ENCODE results near the gene IL3.

Gene IL3

DNA sequence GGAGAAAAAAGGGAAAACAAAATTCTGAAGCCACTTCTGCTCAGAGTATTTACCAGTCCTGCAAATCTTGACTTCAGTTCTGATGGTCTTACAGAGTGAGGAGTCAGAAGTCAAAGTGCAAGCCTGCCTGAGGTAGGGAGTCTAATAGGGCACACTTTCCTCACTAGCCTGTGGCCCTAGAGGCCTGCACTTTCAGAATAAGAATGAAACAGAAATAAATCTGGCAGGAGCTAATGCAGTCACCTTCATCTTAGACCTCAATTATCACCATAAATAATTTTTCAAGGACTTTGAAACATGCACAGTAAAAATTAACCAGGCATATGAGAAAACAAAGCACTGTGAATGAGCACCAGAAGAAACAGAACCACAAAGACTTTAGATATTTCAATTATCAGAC lies 28.3 kb upstream of the IL3 start:
- TF ChIP-seq FOXP2 (optimal IDR thresholded peaks at IDR 0.05; ENCODE audit: control extremely low read depth, extremely low read length, insufficient read depth): no peak
- TF ChIP-seq POLR2AphosphoS5 (IDR thresholded peaks at IDR 0.05; ENCODE audit: borderline replicate concordance, low read depth, low read length): no peak
- TF ChIP-seq EZH2 (IDR thresholded peaks at IDR 0.05): no peak
- Histone ChIP-seq H3K27ac (no peak overlapping the region), H3K4me3 (no peak overlapping the region), H3K36me3 (ENCODE audit: insufficient read depth, low read length) (no peaks in the 10 kb centered on the region), H3K9ac (ENCODE audit: insufficient read length) (no peak overlapping the region), H3K9me3 (ENCODE audit: low read depth, low read length) (no peaks in the 10 kb centered on the region)
- no peak for DNase-seq (ENCODE audit: low read depth, low spot score)

DNA sequence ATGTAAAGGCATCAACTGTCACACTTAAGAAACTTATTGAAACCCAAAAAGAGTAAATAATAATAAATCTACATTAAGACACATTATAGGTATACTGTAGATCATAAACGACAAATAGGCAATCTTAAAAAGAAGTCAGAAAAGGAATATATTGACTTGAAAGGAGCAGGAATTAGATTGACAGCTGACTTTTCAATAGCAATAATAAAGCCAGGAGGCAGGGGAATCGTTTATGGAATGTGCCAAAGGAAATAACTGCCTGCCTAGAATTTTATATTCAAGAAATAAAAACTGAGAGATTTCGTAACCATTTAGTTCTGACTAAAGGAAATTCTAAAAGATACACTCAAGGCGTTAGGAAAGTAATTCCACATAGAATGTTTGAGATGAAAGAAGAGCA lies 27.3 kb upstream of the IL3 start:
- no peak for DNase-seq (ENCODE audit: low read depth, low spot score)
- Histone ChIP-seq H3K36me3 (ENCODE audit: insufficient read depth, low read length) (no peaks in the 10 kb centered on the region), H3K9ac (ENCODE audit: insufficient read length) (no peak overlapping the region), H3K9me3 (ENCODE audit: low read depth, low read length) (no peaks in the 10 kb centered on the region), H3K4me3 (no peak overlapping the region), H3K27ac (no peak overlapping the region)
- TF ChIP-seq FOXP2 (optimal IDR thresholded peaks at IDR 0.05; ENCODE audit: control extremely low read depth, extremely low read length, insufficient read depth) (no peak), EZH2 (IDR thresholded peaks at IDR 0.05) (no peak), POLR2AphosphoS5 (IDR thresholded peaks at IDR 0.05; ENCODE audit: borderline replicate concordance, low read depth, low read length) (no peak)

DNA sequence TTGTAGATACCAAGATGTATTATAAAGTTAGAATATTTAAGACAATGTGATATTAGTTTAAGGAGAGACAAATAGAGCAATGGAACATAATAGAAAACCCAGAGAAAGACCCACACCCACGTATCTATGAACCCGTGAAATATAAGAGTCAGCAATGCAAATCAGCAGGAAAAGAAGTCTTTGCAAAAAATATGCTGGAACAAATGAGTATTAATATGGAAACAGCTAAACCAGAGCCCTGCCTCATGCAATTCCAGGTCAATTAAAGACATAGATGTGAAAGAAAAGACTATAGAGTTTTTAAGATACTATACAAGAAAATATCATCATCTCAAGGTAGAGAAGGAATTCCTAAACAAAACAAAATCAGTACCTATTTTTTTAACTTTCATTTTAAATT lies 23.1 kb upstream of the IL3 start:
- no peak for DNase-seq (ENCODE audit: low read depth, low spot score)
- Histone ChIP-seq H3K4me3 (no peak overlapping the region), H3K27ac (no peak overlapping the region), H3K36me3 (ENCODE audit: insufficient read depth, low read length) (no peaks in the 10 kb centered on the region), H3K9ac (ENCODE audit: insufficient read length) (no peak overlapping the region), H3K9me3 (ENCODE audit: low read depth, low read length) (no peaks in the 10 kb centered on the region)
- TF ChIP-seq EZH2 (IDR thresholded peaks at IDR 0.05) (no peak), POLR2AphosphoS5 (IDR thresholded peaks at IDR 0.05; ENCODE audit: borderline replicate concordance, low read depth, low read length) (no peak), FOXP2 (optimal IDR thresholded peaks at IDR 0.05; ENCODE audit: control extremely low read depth, extremely low read length, insufficient read depth) (no peak)

DNA sequence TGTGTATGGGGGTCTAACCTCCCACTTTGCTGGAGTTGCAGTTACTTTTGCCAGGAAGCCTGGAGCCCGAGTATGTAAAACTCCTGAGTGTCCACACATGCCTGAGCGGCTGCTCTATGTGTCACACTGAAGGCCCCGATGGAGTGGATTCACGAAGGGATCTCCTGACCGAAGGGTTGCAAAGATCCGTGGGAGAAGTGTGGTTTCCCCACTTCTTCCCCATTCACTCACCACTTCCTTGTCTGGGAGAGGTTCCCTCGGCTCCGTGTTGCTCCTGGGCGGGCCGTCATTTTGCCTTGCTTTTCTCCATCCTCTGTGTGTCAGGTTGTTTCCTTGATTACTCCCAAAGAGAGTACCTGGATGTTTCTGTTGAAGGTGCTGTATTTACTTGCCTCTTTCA lies 16.2 kb upstream of the IL3 start:
- TF ChIP-seq FOXP2 (optimal IDR thresholded peaks at IDR 0.05; ENCODE audit: control extremely low read depth, extremely low read length, insufficient read depth) (no peak), POLR2AphosphoS5 (IDR thresholded peaks at IDR 0.05; ENCODE audit: borderline replicate concordance, low read depth, low read length) (no peak), EZH2 (IDR thresholded peaks at IDR 0.05) (no peak)
- no peaks in the 10 kb centered on the region for H3K36me3 ChIP-seq (ENCODE audit: insufficient read depth, low read length)
- H3K9ac ChIP-seq (ENCODE audit: insufficient read length): no peak overlapping the region
- no peaks in the 10 kb centered on the region for H3K9me3 ChIP-seq (ENCODE audit: low read depth, low read length)
- H3K27ac ChIP-seq: no peak overlapping the region
- no peak overlapping the region for H3K4me3 ChIP-seq
- DNase-seq (ENCODE audit: low read depth, low spot score): no peak

DNA sequence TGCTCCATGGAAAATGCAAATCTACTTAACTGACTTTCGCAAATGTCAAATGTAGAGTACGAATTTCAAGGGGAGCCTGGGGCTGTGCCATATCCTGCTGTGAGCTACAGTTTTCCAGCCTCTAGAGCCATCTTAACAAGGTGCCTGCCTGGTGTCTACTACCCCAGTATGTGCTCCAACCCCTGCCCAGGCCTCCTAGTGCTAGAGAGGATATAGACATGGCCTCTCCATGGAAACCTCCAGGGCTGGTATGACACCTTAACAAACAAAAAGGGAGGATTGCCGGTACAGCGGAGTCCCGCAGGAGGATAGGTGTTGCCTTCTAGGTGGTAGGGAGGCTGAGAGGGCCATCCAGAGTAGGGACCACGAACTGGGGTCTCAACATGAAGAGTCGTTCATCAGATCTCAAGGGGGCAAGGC lies 13.6 kb upstream of the IL3 start:
- TF ChIP-seq POLR2AphosphoS5 (IDR thresholded peaks at IDR 0.05; ENCODE audit: borderline replicate concordance, low read depth, low read length) (no peak), EZH2 (IDR thresholded peaks at IDR 0.05) (no peak), FOXP2 (optimal IDR thresholded peaks at IDR 0.05; ENCODE audit: control extremely low read depth, extremely low read length, insufficient read depth) (no peak)
- Histone ChIP-seq H3K9ac (ENCODE audit: insufficient read length) (no peak overlapping the region), H3K36me3 (ENCODE audit: insufficient read depth, low read length) (no peaks in the 10 kb centered on the region), H3K4me3 (no peak overlapping the region), H3K27ac (no peak overlapping the region), H3K9me3 (ENCODE audit: low read depth, low read length) (no peaks in the 10 kb centered on the region)
- DNase-seq (ENCODE audit: low read depth, low spot score): peak; percentile 64

DNA sequence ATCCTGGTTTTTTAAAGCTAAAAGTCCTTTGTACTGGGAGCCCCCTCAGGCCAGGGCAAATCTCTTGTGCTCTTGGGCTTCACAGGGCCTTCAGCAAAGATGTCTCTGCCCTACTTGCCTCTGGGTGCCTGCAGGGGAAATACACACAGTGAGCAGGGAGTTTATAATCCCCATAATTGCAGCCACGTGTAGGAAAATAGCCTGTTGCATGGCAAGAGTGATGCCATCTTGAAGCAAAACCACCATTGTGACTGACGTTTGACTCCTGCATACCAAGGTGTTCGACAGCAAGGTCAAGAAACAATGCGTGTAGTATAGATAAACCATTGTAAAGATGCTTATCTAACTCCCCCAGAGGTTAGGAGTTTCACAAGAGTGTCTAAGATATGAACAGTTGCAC lies 11.4 kb upstream of the IL3 start:
- H3K9ac ChIP-seq (ENCODE audit: insufficient read length): no peak overlapping the region
- no peak overlapping the region for H3K4me3 ChIP-seq
- no peaks in the 10 kb centered on the region for H3K36me3 ChIP-seq (ENCODE audit: insufficient read depth, low read length)
- H3K27ac ChIP-seq: no peak overlapping the region
- TF ChIP-seq POLR2AphosphoS5 (IDR thresholded peaks at IDR 0.05; ENCODE audit: borderline replicate concordance, low read depth, low read length): no peak
- TF ChIP-seq FOXP2 (optimal IDR thresholded peaks at IDR 0.05; ENCODE audit: control extremely low read depth, extremely low read length, insufficient read depth): no peak
- no peak for TF ChIP-seq EZH2 (IDR thresholded peaks at IDR 0.05)
- DNase-seq (ENCODE audit: low read depth, low spot score): no peak
- no peaks in the 10 kb centered on the region for H3K9me3 ChIP-seq (ENCODE audit: low read depth, low read length)

DNA sequence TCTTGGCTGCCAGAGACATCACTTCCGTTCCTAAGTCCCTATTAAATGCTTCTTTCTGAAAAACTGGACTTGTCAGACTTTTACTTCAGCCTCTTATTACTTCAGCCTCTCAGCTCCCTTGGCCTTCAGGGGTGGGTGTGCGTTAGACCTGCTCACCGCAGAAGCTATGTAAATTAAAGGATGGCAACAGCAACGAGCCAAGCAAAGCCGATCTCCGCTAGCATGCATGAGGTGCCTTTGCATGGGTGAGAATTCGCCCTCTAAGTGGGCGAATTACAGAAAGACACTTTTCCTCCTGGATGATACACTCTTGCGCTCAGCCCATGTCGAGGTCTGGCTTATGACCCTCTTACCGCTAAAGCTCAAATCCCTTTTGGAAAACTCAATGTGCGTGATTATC lies 10.9 kb upstream of the IL3 start:
- no peak overlapping the region for H3K4me3 ChIP-seq
- no peak overlapping the region for H3K27ac ChIP-seq
- TF ChIP-seq EZH2 (IDR thresholded peaks at IDR 0.05): no peak
- TF ChIP-seq POLR2AphosphoS5 (IDR thresholded peaks at IDR 0.05; ENCODE audit: borderline replicate concordance, low read depth, low read length): no peak
- no peak for TF ChIP-seq FOXP2 (optimal IDR thresholded peaks at IDR 0.05; ENCODE audit: control extremely low read depth, extremely low read length, insufficient read depth)
- no peaks in the 10 kb centered on the region for H3K9me3 ChIP-seq (ENCODE audit: low read depth, low read length)
- H3K9ac ChIP-seq (ENCODE audit: insufficient read length): no peak overlapping the region
- no peaks in the 10 kb centered on the region for H3K36me3 ChIP-seq (ENCODE audit: insufficient read depth, low read length)
- DNase-seq (ENCODE audit: low read depth, low spot score): no peak

DNA sequence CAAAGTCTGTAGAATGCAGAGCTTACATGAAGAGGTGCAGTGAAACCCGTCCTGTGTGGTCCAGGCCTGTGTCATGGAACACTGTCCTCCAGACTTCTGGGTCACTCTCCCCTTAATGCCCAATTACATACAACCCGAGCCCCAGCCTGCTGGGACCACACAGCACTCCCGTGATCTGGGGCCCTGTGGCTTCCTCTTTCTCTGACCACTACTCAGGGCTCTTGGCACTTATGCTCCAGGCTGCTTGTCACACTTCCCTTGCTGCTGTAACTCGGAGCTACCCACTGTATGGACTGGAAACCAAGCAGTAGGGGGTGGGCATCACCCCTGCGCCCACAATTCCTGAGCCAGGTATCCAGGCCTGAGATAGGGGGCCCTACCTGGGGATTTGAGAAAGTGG lies 10.3 kb upstream of the IL3 start:
- no peak for TF ChIP-seq FOXP2 (optimal IDR thresholded peaks at IDR 0.05; ENCODE audit: control extremely low read depth, extremely low read length, insufficient read depth)
- no peak for TF ChIP-seq EZH2 (IDR thresholded peaks at IDR 0.05)
- TF ChIP-seq POLR2AphosphoS5 (IDR thresholded peaks at IDR 0.05; ENCODE audit: borderline replicate concordance, low read depth, low read length): no peak
- Histone ChIP-seq H3K27ac (no peak overlapping the region), H3K4me3 (no peak overlapping the region), H3K36me3 (ENCODE audit: insufficient read depth, low read length) (no peaks in the 10 kb centered on the region), H3K9ac (ENCODE audit: insufficient read length) (no peak overlapping the region), H3K9me3 (ENCODE audit: low read depth, low read length) (no peaks in the 10 kb centered on the region)
- no peak for DNase-seq (ENCODE audit: low read depth, low spot score)
